ENCODE measurements around the gene TFB1M.

GRCh38 chr6:155216312-155217046 is 97.8 kb downstream of the TFB1M start:
- TF ChIP-seq REST (IDR thresholded peaks at IDR 0.05; ENCODE audit: insufficient read depth in 1 of 2, low read depth in 2 of 2, low read length in 2 of 2), result no peak
- no peak for TF ChIP-seq SIN3A (IDR thresholded peaks at IDR 0.05; ENCODE audit: borderline replicate concordance, insufficient read depth, low read length)
- no peak for TF ChIP-seq POLR2AphosphoS5 (IDR thresholded peaks at IDR 0.05; ENCODE audit: low read depth, low read length)
- no peak for TF ChIP-seq TAF1 (IDR thresholded peaks at IDR 0.05; ENCODE audit: borderline replicate concordance, insufficient read depth, low read length)
